Left cardiac atrium (tissue), 2 donors: Measurements from ENCODE around the gene THAP11. TPM values are rescaled to one million over a fixed set of nuclear protein-coding genes. Genes with fewer than 3 reads are reported as not detected.

Experiments used
- total RNA-seq, 2 donors: library from RNA; stranded (reverse); fragmentation: NEBNext Ultra II Directional; extraction: Animal tissue kit (Norgen Biotek cat#: 25700); gene quantifications; one replicate each; pipeline ENCODE4 v1.2.1, GENCODE V29; 2021
- donor health status: DM: no; HTN: yes; CAD: no; lungs with severe emphysema.
- donor health status: DM: yes; HTN: yes; CAD: no.

Gene THAP11
- total RNA-seq, 2 donors from 2014 or later, result 24.5 to 24.7 TPM

Other genes starting within 250 kb of the THAP11 start
- 1 to 10 TPM; 1.1 to 1.2 TPM for gene CARMIL2, start 197.2 kb upstream of the THAP11 start, total RNA-seq
- 10 to 100 TPM in 1 of 2 donors, 1 to 10 TPM in 1; 9.0 to 10.2 TPM for gene ACD, start 182.1 kb upstream of the THAP11 start, total RNA-seq
- 1 to 10 TPM; 2.5 to 4.8 TPM for gene PARD6A, start 181.4 kb upstream of the THAP11 start, total RNA-seq
- 1 to 10 TPM; 7.6 to 9.6 TPM for gene ENKD1, start 175.6 kb upstream of the THAP11 start, total RNA-seq
- gene C16orf86, start 175.5 kb upstream of the THAP11 start, total RNA-seq, result 1 to 10 TPM; 3.5 to 3.7 TPM
- 10 to 100 TPM; 10.1 to 11.7 TPM for gene GFOD2, start 123.0 kb upstream of the THAP11 start, total RNA-seq
- 10 to 100 TPM; 10.9 to 14.3 TPM for gene RANBP10, start 35.8 kb upstream of the THAP11 start, total RNA-seq
- under 1 TPM; 0.55 to 0.74 TPM for gene TSNAXIP1, start 35.4 kb upstream of the THAP11 start, total RNA-seq
- 10 to 100 TPM; 59.8 to 73.9 TPM for gene NUTF2, start 4.6 kb downstream of the THAP11 start, total RNA-seq
- 10 to 100 TPM; 22.1 to 22.2 TPM for gene CENPT, start 5.4 kb downstream of the THAP11 start, total RNA-seq
- gene EDC4, start 30.7 kb downstream of the THAP11 start, total RNA-seq, result 10 to 100 TPM; 23.3 to 31.5 TPM
- under 1 TPM in 1 of 2 donors, not detected in 1; 0.50 TPM for gene NRN1L, start 42.6 kb downstream of the THAP11 start, total RNA-seq
- gene PSKH1, start 50.9 kb downstream of the THAP11 start, total RNA-seq, result 10 to 100 TPM; 21.0 to 27.3 TPM
- under 1 TPM; 0.76 to 0.97 TPM for gene CTRL, start 89.5 kb downstream of the THAP11 start, total RNA-seq
- 10 to 100 TPM; 54.9 to 64.5 TPM for gene PSMB10, start 94.5 kb downstream of the THAP11 start, total RNA-seq
- 10 to 100 TPM; 12.8 to 22.6 TPM for gene LCAT, start 101.8 kb downstream of the THAP11 start, total RNA-seq
- gene SLC12A4, start 126.3 kb downstream of the THAP11 start, total RNA-seq, result 10 to 100 TPM; 52.0 to 98.2 TPM
- gene DPEP3, start 138.2 kb downstream of the THAP11 start, total RNA-seq, result not detected
- gene DPEP2, start 157.2 kb downstream of the THAP11 start, total RNA-seq, result 1 to 10 TPM; 1.1 to 2.7 TPM
- not detected for gene DPEP2NB, start 173.6 kb downstream of the THAP11 start, total RNA-seq
- 1 to 10 TPM; 7.2 to 8.4 TPM for gene DDX28, start 180.9 kb downstream of the THAP11 start, total RNA-seq
- 1 to 10 TPM; 6.9 to 7.2 TPM for gene DUS2, start 181.0 kb downstream of the THAP11 start, total RNA-seq
- gene NFATC3, start 243.1 kb downstream of the THAP11 start, total RNA-seq, result 10 to 100 TPM; 25.9 to 28.9 TPM